ENCODE measurements around the gene IZUMO1R. TPM values are rescaled to one million over a fixed set of nuclear protein-coding genes. Genes with fewer than 3 reads are reported as not detected.

IZUMO1R gene
- total and polyA plus RNA-seq, 2 donors (not counting 1 experiment from before 2014, with no cell fraction given): not detected

- Histone ChIP-seq H3K27me3 (replicated peaks in 1 of 4; ENCODE audit: control extremely low read depth in 1 of 4, control insufficient read depth in 3 of 4, insufficient read depth in 4 of 4, low read length in 3 of 4) (no peaks in the 10 kb centered on the region), H3K27ac (ENCODE audit: low read length in 2 of 2) (no peak overlapping the region), H3K79me2 (ENCODE audit: control insufficient read depth, insufficient read depth, low read length) (no peaks in the 10 kb centered on the region), H3K4me2 (replicated peaks; ENCODE audit: low read depth, low read length, poor library complexity, severe bottlenecking) (no peak overlapping the region), H4K20me1 (ENCODE audit: control insufficient read depth, insufficient read depth, low read length, poor library complexity, severe bottlenecking) (no peaks in the 10 kb centered on the region), H2AFZ (ENCODE audit: insufficient read depth, low read depth, low read length, poor library complexity, severe bottlenecking) (no peak overlapping the region), H3K4me3 (ENCODE audit: control extremely low read depth in 1 of 5, extremely low read depth in 1 of 5, insufficient read depth in 1 of 5, low read depth in 2 of 5, low read length in 4 of 5) (no peak overlapping the region), H3K9me3 (ENCODE audit: control extremely low read depth in 1 of 3, control insufficient read depth in 2 of 3, insufficient read depth in 1 of 3, low read length in 2 of 3) (peaks cover 0 to 5% (median 0%) of the 10 kb centered on the region in 3 donors), H3K36me3 (replicated peaks in 1 of 2; ENCODE audit: control extremely low read depth in 1 of 2, control insufficient read depth in 1 of 2, extremely low read depth in 1 of 2, insufficient read depth in 2 of 2, low read length in 1 of 2) (no peaks in the 10 kb centered on the region), H3K9ac (ENCODE audit: low read length) (no peak overlapping the region), H3K4me1 (ENCODE audit: control insufficient read depth in 2 of 2, insufficient read depth in 2 of 2, low read length in 2 of 2) (no peaks in the 10 kb centered on the region)
- no peak overlapping the region for H3K27ac Mint-ChIP-seq
- intact Hi-C loops (cut with micrococcal nuclease): no loop called here
- POLR2A ChIA-PET: no interaction called here
- TF ChIP-seq CTCF (IDR thresholded peaks at IDR 0.05) (no peak), EZH2 (IDR thresholded peaks at IDR 0.05; ENCODE audit: borderline replicate concordance, insufficient read depth, low read depth, low read length, poor library complexity, severe bottlenecking) (no peak)
- CTCF ChIA-PET: no interaction called here
- no CpG with 5 or more reads among the region's 3 CpGs for WGBS (ENCODE audit: insufficient coverage)
- H3K4me1 Mint-ChIP-seq: no peaks in the 10 kb centered on the region
- ATAC-seq (ENCODE audit: low read depth): no peak
- H3K9me3 Mint-ChIP-seq (ENCODE audit: insufficient read depth): peaks cover 2% of the 10 kb centered on the region
- DNase-seq: no peak
- no peak overlapping the region for H3K4me3 Mint-ChIP-seq
- no peaks in the 10 kb centered on the region for H3K27me3 Mint-ChIP-seq
Measured at GRCh38 chr11:94322501-94322900, 18.1 kb downstream of the IZUMO1R start.

GRCh38 chr11:94325681-94326080, 21.3 kb downstream of the IZUMO1R start:
- Histone ChIP-seq H4K20me1 (ENCODE audit: control insufficient read depth, insufficient read depth, low read length, poor library complexity, severe bottlenecking) (no peaks in the 10 kb centered on the region), H3K4me3 (ENCODE audit: control extremely low read depth in 1 of 5, extremely low read depth in 1 of 5, insufficient read depth in 1 of 5, low read depth in 2 of 5, low read length in 4 of 5) (no peak overlapping the region), H3K9me3 (ENCODE audit: control extremely low read depth in 1 of 3, control insufficient read depth in 2 of 3, insufficient read depth in 1 of 3, low read length in 2 of 3) (peaks cover 0 to 5% (median 0%) of the 10 kb centered on the region in 3 donors), H3K27ac (ENCODE audit: low read length in 2 of 2) (no peak overlapping the region), H3K4me1 (ENCODE audit: control insufficient read depth in 2 of 2, insufficient read depth in 2 of 2, low read length in 2 of 2) (no peaks in the 10 kb centered on the region), H3K36me3 (replicated peaks in 1 of 2; ENCODE audit: control extremely low read depth in 1 of 2, control insufficient read depth in 1 of 2, extremely low read depth in 1 of 2, insufficient read depth in 2 of 2, low read length in 1 of 2) (no peaks in the 10 kb centered on the region), H2AFZ (ENCODE audit: insufficient read depth, low read depth, low read length, poor library complexity, severe bottlenecking) (no peak overlapping the region), H3K27me3 (replicated peaks in 1 of 4; ENCODE audit: control extremely low read depth in 1 of 4, control insufficient read depth in 3 of 4, insufficient read depth in 4 of 4, low read length in 3 of 4) (no peaks in the 10 kb centered on the region), H3K4me2 (replicated peaks; ENCODE audit: low read depth, low read length, poor library complexity, severe bottlenecking) (no peak overlapping the region), H3K79me2 (ENCODE audit: control insufficient read depth, insufficient read depth, low read length) (no peaks in the 10 kb centered on the region), H3K9ac (ENCODE audit: low read length) (no peak overlapping the region)
- Mint-ChIP-seq H3K27ac (no peak overlapping the region), H3K27me3 (peaks cover 4% of the 10 kb centered on the region), H3K9me3 (ENCODE audit: insufficient read depth) (peaks cover 2% of the 10 kb centered on the region), H3K4me3 (no peak overlapping the region), H3K4me1 (no peaks in the 10 kb centered on the region)
- intact Hi-C loops (cut with micrococcal nuclease): no loop called here
- DNase-seq (peak; percentile 17), ATAC-seq (ENCODE audit: low read depth) (no peak)
- 0% methylated on average over 1 of the region's 1 CpG for WGBS (ENCODE audit: insufficient coverage)
- ChIA-PET POLR2A (no interaction called here), CTCF (no interaction called here)
- TF ChIP-seq EZH2 (IDR thresholded peaks at IDR 0.05; ENCODE audit: borderline replicate concordance, insufficient read depth, low read depth, low read length, poor library complexity, severe bottlenecking) (no peak), CTCF (IDR thresholded peaks at IDR 0.05) (peak; percentile 15)

All from B cell (primary cell).